ENCODE results near the gene RHOT2. TPM values are rescaled to one million over a fixed set of nuclear protein-coding genes. Genes with fewer than 3 reads are reported as not detected.
A peak's percentile ranks its signal among the peaks of the same experiment; 100 is the strongest.

RHOT2 gene
- total RNA-seq: 125 TPM

GRCh38 chr16:667780-668518 lies at the start of gene RHOT2:
Gene RHOT2 (plus strand): TSS chr16:668132. CDS start chr16:668200, 68 bp downstream.
- peak; percentile 93 for DNase-seq (ENCODE audit: low spot score)

- DNase-seq (ENCODE audit: low spot score): no peak
Measured at GRCh38 chr16:619476-620100, 48.3 kb upstream of the RHOT2 start.

GRCh38 chr16:620700-621525 lies 47.0 kb upstream of the RHOT2 start:
- DNase-seq (ENCODE audit: low spot score): no peak

GRCh38 chr16:621526-622105 lies 46.3 kb upstream of the RHOT2 start:
- no peak for DNase-seq (ENCODE audit: low spot score)

GRCh38 chr16:622920-623280 lies 45.0 kb upstream of the RHOT2 start:
- no peak for DNase-seq (ENCODE audit: low spot score)

GRCh38 chr16:624526-625070 lies 43.3 kb upstream of the RHOT2 start:
- no peak for DNase-seq (ENCODE audit: low spot score)

GRCh38 chr16:625117-625976 lies 42.6 kb upstream of the RHOT2 start:
- DNase-seq (ENCODE audit: low spot score): no peak

- no peak for DNase-seq (ENCODE audit: low spot score)
Measured at GRCh38 chr16:625977-626765, 41.8 kb upstream of the RHOT2 start.

GRCh38 chr16:626787-627453 lies 41.0 kb upstream of the RHOT2 start:
- no peak for DNase-seq (ENCODE audit: low spot score)

- DNase-seq (ENCODE audit: low spot score): peak; percentile 71
Measured at GRCh38 chr16:627454-628239, 40.3 kb upstream of the RHOT2 start.

GRCh38 chr16:628321-629061 lies 39.4 kb upstream of the RHOT2 start:
- no peak for DNase-seq (ENCODE audit: low spot score)

- DNase-seq (ENCODE audit: low spot score): no peak
Measured at GRCh38 chr16:629185-629832, 38.6 kb upstream of the RHOT2 start.

GRCh38 chr16:629833-630248 lies 38.1 kb upstream of the RHOT2 start:
- DNase-seq (ENCODE audit: low spot score): no peak

GRCh38 chr16:630249-630814 lies 37.6 kb upstream of the RHOT2 start:
- no peak for DNase-seq (ENCODE audit: low spot score)

- DNase-seq (ENCODE audit: low spot score): no peak
Measured at GRCh38 chr16:630815-631405, 37.0 kb upstream of the RHOT2 start, which contains the start of gene WFIKKN1. Gene WFIKKN1 (plus strand): TSS chr16:630985. CDS start chr16:631254, 269 bp downstream.

- DNase-seq (ENCODE audit: low spot score): no peak
Measured at GRCh38 chr16:631808-632358, 36.0 kb upstream of the RHOT2 start.
